Thoracic aorta (tissue), 2 donors: ENCODE measurements around the gene SSTR5. TPM values are rescaled to one million over a fixed set of nuclear protein-coding genes. Genes with fewer than 3 reads are reported as not detected.

Experiments
- ATAC-seq: fragments of 150-250 bp; one replicate; pipeline ENCODE4 v1.8.0; 2017; ENCODE audit warnings: low read depth; ENCODE audit not compliant: insufficient number of reproducible peaks, low FRiP score
- DNase-seq: peaks from one replicate; pipeline ENCODE4 v3.0.0-alpha.2; 2020; ENCODE audit warnings: low spot score
- H3K27ac ChIP-seq, 2 donors: fragments of 200-600 bp; sonication (generic); 1 replicate in 1 of 2; 2 replicates in 1 of 2; pipeline ENCODE4 v1.5.1; 2016; ENCODE audit warnings: mild to moderate bottlenecking in 2 of 2, moderate library complexity in 2 of 2
- H3K27me3 ChIP-seq: fragments of 200-600 bp; sonication (generic); replicated peaks from 2 replicates; pipeline ENCODE4 v1.6.0; 2016; ENCODE audit warnings: mild to moderate bottlenecking; ENCODE audit not compliant: insufficient read depth
- H3K36me3 ChIP-seq: fragments of 200-600 bp; sonication (generic); one replicate; pipeline ENCODE4 v1.5.1; 2016
- H3K4me1 ChIP-seq, 2 donors: fragments of 200-600 bp; sonication (generic); 1 replicate in 1 of 2; 2 replicates in 1 of 2; pipeline versions ENCODE4 v1.5.1 to v1.6.0; 2016; ENCODE audit warnings: low read depth in 2 of 2, mild to moderate bottlenecking in 1 of 2; ENCODE audit not compliant: control insufficient read depth in 1 of 2
- H3K4me3 ChIP-seq: fragments of 200-600 bp; sonication (generic); 2 replicates; pipeline ENCODE4 v1.5.1; 2016; ENCODE audit warnings: mild to moderate bottlenecking
- H3K9me3 ChIP-seq: fragments of 200-600 bp; sonication (generic); 2 replicates; pipeline ENCODE4 v1.5.1; 2016
- total RNA-seq, 2 donors: library from RNA; depleted of rRNA; stranded (reverse); fragments of >200 nt; gene quantifications; one replicate each; pipeline versions ENCODE4 v1.1.0 to v1.2.3, GENCODE V29; 2016
- TF ChIP-seq, protein P1 (sequence below): fragments of 200-600 bp; sonication (generic); IDR thresholded peaks from one replicate; pipeline ENCODE4 v1.5.1; 2019; ENCODE audit warnings: antibody characterized with exemption

SSTR5 gene
- total RNA-seq, 2 donors from 2014 or later = 3.0 to 3.8 TPM

DNA sequence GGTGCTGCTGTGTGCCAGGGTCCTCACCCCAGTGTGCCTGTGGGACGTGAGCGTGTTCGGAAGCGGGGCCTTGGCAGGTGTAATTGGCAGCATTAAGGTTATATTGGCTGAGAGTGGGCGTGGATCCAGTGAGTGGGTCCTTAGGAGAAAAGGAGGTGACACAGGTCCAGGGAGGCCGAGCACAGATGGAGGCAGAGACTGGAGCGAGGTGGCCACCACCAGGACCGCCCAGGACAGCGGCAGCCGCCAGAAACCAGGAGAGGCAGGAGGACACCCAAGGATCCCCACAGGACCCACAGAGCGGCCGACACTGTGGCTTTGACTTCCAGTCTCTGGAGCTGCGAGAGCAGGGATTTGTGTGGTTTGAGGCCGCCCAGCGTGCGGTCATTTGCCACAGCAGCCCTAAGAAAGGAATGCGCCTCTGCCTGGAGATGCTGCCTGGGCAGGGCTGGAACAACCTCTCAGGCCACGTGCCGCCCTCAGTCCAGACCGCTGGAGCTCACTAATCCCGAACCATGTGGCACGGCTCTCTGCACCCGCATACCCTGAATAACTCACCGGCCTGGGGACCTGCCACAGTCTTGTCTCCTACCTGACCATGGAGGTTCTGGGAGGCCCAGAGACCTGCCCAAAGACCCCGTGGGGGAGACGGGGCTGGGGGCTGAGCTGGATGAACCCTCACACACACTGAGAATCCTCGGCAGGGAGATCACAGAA lies 45.6 kb upstream of the SSTR5 start:
- no peak for DNase-seq
- no peaks in the 10 kb centered on the region for H3K27me3 ChIP-seq
- TF ChIP-seq, protein P1, sequence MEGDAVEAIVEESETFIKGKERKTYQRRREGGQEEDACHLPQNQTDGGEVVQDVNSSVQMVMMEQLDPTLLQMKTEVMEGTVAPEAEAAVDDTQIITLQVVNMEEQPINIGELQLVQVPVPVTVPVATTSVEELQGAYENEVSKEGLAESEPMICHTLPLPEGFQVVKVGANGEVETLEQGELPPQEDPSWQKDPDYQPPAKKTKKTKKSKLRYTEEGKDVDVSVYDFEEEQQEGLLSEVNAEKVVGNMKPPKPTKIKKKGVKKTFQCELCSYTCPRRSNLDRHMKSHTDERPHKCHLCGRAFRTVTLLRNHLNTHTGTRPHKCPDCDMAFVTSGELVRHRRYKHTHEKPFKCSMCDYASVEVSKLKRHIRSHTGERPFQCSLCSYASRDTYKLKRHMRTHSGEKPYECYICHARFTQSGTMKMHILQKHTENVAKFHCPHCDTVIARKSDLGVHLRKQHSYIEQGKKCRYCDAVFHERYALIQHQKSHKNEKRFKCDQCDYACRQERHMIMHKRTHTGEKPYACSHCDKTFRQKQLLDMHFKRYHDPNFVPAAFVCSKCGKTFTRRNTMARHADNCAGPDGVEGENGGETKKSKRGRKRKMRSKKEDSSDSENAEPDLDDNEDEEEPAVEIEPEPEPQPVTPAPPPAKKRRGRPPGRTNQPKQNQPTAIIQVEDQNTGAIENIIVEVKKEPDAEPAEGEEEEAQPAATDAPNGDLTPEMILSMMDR = no peak
- H3K36me3 ChIP-seq = no peaks in the 10 kb centered on the region
- no peak for ATAC-seq
- H3K9me3 ChIP-seq = no peaks in the 10 kb centered on the region
- no peaks in the 10 kb centered on the region for H3K4me1 ChIP-seq
- no peak overlapping the region for H3K4me3 ChIP-seq
- no peak overlapping the region for H3K27ac ChIP-seq

DNA sequence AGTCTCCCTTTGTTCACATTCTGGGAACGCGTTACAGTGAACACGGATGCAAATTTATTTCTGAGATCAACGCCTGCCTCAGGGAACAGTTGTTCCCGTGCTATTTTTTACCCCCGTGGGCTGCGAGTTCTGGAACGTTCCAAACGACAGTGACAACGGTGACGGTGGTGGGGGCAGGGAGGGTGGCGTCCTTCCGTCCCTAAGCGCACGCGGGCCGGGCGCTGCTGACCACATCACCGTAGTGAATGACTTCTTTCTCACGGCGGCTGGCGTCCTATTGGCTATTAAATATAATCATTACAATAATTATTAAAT lies 45.1 kb upstream of the SSTR5 start:
- no peaks in the 10 kb centered on the region for H3K4me1 ChIP-seq
- TF ChIP-seq, protein P1 = no peak
- H3K4me3 ChIP-seq = no peak overlapping the region
- no peaks in the 10 kb centered on the region for H3K36me3 ChIP-seq
- no peaks in the 10 kb centered on the region for H3K27me3 ChIP-seq
- DNase-seq = no peak
- H3K27ac ChIP-seq = no peak overlapping the region
- H3K9me3 ChIP-seq = no peaks in the 10 kb centered on the region
- no peak for ATAC-seq

DNA sequence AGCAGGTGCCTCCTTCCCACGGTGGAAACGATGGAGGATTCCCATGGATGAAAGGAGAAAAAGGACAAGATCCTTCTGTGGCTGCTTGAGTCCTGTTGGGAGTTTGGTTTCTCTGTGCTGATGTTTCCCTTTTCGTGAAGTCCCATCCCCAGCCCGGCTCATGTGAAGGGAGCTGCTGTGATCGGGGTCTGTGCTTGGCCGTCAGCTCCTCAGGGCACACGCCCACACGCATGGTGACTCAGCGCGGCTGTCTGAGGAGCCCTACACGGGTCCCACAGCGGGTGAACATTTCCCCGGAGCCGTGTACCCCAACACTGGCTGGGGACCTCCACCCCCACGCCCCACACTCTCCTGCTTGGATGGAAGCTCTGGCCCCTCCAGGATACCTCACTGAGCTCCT lies 44.5 kb upstream of the SSTR5 start:
- H3K27me3 ChIP-seq = no peaks in the 10 kb centered on the region
- H3K4me1 ChIP-seq = no peaks in the 10 kb centered on the region
- H3K36me3 ChIP-seq = no peaks in the 10 kb centered on the region
- TF ChIP-seq, protein P1 = no peak
- no peak overlapping the region for H3K4me3 ChIP-seq
- H3K9me3 ChIP-seq = no peaks in the 10 kb centered on the region
- ATAC-seq (no peak), DNase-seq (no peak)
- no peak overlapping the region for H3K27ac ChIP-seq

DNA sequence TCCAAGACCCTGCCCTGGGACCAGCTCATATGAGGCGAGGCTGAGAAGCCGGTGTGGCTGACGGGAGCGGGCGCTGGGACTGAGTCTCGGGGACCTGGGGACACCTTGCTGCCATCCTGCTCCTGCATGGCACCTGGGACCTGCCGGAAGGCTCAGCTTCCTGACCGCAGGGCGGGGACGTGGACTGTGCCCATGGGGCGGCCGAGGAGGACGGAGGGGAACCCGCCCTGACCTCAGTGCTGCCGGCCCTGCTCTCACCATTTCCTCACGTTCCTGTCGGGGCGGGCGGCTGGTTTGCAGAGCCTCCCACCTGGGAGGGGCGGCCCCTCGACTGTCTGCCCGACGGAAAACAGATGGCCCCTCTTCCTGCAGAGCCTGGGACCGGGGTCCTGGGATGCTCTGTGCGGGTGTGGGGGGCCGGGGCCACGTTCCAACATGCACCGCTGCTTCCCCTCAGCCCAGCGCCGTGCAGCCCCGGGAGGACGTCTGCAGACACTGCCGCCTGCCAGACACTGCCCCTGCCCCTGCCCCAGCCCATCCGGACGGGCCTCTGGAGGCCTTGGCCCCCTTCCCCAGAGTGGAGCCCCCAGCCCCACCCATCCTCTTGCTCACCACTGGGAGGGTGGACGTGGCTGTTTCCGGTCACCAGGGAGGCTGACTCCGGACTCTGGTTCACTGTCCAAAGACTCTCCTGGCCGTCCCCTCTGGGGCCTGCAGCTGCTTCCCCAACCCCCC lies 43.9 kb upstream of the SSTR5 start:
- H3K4me3 ChIP-seq = no peak overlapping the region
- TF ChIP-seq, protein P1 = no peak
- H3K27ac ChIP-seq = no peak overlapping the region
- H3K27me3 ChIP-seq = no peaks in the 10 kb centered on the region
- DNase-seq = no peak
- H3K36me3 ChIP-seq = no peaks in the 10 kb centered on the region
- no peak for ATAC-seq
- H3K4me1 ChIP-seq = no peaks in the 10 kb centered on the region
- no peaks in the 10 kb centered on the region for H3K9me3 ChIP-seq

DNA sequence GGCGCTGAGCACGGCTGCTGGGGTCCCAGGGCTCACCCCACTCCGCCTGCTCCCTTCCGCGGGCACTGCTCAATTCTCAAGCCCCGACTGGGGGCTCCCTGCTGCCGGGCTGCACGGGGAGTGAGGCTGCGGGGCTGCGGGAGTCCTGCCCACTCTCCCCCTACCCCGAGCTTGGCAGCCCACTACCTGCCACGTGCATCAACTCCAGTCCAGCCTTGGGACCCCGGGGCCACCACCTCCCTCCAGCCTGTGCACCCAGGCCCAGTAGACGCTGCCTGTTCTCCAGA lies 43.3 kb upstream of the SSTR5 start:
- TF ChIP-seq, protein P1 = no peak
- Histone ChIP-seq H3K36me3 (no peaks in the 10 kb centered on the region), H3K9me3 (no peaks in the 10 kb centered on the region), H3K4me1 (no peaks in the 10 kb centered on the region), H3K27ac (no peak overlapping the region), H3K4me3 (no peak overlapping the region), H3K27me3 (no peaks in the 10 kb centered on the region)
- no peak for DNase-seq
- no peak for ATAC-seq
